Raji (cell line): ENCODE results near the gene ATG16L2.

Experiments
- POLR2A ChIP-seq: IDR thresholded peaks from 2 replicates; pipeline ENCODE4 v1.6.1; 2011; ENCODE audit warnings: low read depth, low read length, control low read depth; ENCODE audit not compliant: insufficient read depth

The ATG16L2 gene

DNA sequence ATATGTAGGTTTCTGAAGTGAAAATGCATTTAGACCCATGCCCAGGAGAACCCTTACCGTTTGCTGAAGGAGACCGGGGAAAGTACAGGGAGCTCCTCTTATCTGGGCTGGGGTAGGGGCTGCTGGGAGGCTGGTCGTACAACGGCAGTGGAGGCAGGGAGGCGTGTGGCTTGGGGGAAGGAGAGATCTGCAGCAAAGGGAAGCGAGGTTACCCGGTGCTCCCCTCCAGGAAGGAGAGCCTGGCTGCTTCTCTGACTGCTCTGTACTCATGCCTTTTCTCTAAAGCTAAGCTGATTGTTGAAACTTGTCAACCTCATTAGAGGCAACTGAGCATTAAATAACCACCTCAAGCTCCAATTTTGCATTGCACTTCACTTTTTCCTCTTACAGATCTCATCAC lies 27.2 kb downstream of the ATG16L2 start:
- TF ChIP-seq POLR2A = no peak

DNA sequence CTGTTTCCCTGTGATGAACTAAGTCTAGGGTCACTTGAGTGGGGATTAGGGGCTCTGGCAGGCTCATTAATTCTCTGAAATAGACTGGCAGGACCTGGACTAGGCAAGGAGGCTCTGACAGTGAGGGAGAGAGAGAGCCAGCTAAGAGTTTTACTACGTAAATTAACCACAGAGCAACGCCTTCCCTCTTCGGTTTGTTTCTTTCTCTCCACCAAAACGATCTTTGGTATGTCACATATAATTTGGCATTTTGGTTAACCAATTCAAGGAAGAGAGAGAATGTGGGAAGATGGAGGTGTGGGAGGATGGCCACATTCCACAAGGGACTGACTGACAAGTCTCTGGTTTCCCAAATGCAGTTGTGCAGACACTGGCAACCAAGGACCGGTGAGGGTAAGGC lies 27.9 kb downstream of the ATG16L2 start:
- TF ChIP-seq POLR2A = no peak

DNA sequence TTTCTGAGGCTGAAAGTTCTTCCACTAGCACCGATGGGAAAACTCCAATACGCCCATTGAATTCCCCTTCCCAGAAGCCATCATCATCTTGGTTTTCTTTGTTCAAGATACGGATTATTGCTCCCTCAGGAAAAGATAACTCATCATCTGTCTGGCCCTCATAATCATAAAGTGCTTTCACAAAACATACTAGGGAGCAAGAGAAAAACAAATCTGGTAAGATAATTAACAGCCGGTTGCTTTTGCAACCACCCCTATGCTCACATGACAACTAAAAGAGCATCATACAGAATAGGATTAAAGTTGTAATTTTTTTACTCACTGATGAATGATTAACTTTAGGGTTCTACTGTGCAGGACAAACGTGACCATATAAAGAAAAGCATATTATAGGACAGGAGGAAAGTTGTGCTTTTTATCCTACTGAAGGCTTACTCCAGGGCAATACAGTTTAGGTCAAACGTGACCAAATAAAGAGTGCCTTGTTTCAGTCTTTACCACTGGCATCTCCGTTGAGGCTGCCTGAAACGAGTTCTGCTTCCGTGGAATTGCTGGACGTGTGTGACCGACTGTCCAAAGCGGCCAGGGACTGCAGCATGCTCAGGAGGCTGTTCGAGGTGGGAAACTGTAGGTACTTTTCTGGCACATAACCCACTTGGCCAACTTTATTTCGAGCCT lies 28.6 kb downstream of the ATG16L2 start:
- TF ChIP-seq POLR2A = no peak

DNA sequence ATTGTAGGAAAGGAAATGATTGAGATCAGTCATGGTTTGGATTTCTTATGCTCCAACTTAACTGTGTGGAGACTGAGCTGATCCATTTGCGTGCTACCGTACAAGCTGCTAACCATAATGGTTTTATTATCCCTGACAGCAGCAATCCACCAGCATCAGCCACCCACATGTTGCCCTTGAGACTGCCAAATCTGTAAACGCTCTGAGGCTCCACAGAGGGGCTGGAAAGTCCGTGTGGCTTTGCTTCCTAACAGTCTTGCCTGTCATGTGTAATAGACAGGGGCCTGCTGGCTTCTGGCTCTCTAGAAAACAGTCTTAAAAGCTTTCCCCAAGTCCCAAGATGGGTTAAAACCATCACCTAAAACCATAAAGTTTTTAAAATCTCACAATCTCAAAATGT lies 30.1 kb downstream of the ATG16L2 start:
- no peak for TF ChIP-seq POLR2A

DNA sequence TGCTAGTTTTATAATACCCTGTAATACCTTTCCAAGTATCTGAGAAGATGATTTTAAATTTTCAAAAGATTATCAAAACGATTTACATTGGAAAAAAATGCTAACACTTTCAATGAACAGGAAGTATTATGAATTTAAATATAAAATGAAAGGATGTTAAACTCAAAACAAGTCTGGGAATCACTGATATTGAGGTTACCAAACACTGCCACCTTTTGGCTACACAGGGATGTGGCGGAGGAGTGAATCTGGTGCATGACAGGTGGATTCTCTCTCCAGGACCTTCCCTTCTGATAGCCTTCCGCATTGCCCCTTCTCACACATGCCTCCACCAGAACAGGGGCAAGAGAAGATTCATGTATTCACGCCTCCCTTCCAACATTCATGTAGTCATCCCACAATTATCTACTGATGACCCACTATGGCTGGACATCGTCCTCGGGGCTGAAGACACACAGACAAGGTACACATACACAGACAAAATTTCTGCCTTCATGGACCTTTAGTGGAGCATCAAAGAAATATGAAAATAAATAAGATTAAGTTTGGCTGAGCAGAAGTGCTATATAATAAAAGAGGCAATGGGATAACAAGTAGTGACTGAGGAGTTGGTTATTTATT lies 34.7 kb downstream of the ATG16L2 start:
- TF ChIP-seq POLR2A = no peak

- no peak for TF ChIP-seq POLR2A
These were observed 36.6 kb downstream of the ATG16L2 start for GRCh38 chr11:72850832-72851231.

DNA sequence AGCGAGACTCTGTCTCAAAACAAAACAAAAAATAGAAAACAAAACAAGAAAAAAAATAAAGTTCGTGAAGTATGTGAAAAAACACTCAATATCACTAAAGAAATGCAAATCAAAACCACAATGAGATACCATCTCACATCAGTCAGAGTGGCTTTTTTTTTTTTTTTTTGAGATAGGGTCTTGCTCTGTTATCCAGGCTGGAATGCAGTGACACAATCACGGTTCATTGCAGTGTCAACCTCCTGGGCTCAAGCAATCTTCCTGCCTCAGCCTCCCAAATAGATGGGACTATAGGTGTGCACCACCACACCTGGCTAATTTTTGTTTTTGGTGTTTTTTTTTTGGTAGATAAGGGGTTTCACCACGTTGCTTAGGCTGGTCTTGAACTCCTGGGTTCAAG lies 37.5 kb downstream of the ATG16L2 start:
- no peak for TF ChIP-seq POLR2A

DNA sequence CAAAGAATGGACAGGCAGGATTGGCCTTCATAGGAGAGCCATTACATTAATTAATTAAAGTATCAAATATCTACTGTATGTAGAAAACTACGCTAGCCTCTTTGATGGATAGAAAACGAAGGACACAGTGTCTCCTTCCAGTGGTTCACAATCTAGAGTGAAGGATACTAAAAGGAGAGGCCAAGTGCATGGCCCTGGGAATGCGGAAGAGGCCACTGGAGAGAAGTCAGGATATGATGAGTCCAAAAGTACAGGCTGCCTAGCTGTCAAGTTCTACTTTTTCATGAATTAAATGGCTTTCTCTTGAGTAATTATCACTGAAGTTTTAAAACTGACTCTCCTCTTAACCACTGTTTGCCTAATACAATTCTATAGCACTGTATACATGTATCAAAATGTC lies 41.9 kb downstream of the ATG16L2 start:
- no peak for TF ChIP-seq POLR2A

- no peak for TF ChIP-seq POLR2A
These were observed 42.5 kb downstream of the ATG16L2 start for GRCh38 chr11:72856551-72857345.

DNA sequence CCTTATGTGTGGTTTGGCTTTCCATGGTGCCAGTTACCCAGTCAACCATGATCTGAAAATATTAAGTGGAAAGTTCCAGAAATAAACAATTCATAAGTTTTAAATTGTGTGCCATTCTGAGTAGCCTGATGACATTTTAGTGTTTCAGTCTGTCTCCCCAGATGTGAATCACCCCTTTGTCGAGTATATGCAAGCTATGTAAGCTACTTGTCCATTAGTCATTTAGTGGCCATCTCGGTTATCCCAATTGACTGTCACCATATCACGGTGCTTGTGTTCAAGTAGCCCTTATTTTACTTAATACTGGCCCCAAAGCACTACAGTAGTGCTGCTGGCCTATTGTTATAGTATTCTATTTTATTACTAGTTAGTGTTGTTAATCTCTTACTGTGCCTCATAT lies 44.9 kb downstream of the ATG16L2 start:
- TF ChIP-seq POLR2A = no peak

- TF ChIP-seq POLR2A = no peak
These were observed 45.8 kb downstream of the ATG16L2 start for GRCh38 chr11:72860010-72860409.

- no peak for TF ChIP-seq POLR2A
These were observed 46.4 kb downstream of the ATG16L2 start for GRCh38 chr11:72860592-72860991.

- TF ChIP-seq POLR2A = no peak
These were observed 48.9 kb downstream of the ATG16L2 start for GRCh38 chr11:72863091-72863490.

DNA sequence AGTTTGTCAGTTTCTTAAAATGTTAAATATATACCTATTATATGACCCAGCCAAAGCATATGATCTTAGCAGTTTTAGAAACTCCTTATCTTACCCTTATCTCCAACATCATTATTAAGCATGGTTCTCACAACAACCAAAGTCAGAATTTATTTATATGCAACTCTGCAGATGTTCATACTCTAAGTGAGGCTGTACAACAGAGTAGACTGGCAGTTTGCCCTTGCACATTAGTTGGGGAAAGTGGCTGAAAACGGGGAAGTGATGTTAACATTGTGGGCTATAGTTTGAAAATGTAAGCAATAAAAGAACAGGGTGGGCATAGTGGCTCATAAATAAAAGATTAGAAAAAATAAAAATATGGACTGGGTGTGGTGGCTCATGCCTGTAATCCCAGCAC lies 49.7 kb downstream of the ATG16L2 start:
- no peak for TF ChIP-seq POLR2A

- TF ChIP-seq POLR2A = no peak
These were observed 50.8 kb downstream of the ATG16L2 start for GRCh38 chr11:72864702-72865655.
